K562 (cell line): Measurements from ENCODE around the gene CPSF4. TPM values are rescaled to one million over a fixed set of nuclear protein-coding genes. Genes with fewer than 3 reads are reported as not detected.

Experiments
- ATAC-seq: fragments of 200-7000 bp; cut with Tn5 transposase; 3 replicates; pipeline ENCODE4 v1.9.1; 2020; ENCODE audit warnings: moderate library complexity
- BruUV-seq: library from RNA; stranded (reverse); fragments of 400-500 nt; replicated peaks from 2 replicates; lab custom pipeline; 2021; lab: Mats Ljungman, UMichigan
- CTCF ChIA-PET: fragments of 300-600 bp; formaldehyde crosslinking; extraction: SDS; loops from one replicate; lab custom pipeline; 2021; ENCODE audit warnings: low intra/inter-chr PET ratio; lab: Yijun Ruan, JAX
- POLR2A ChIA-PET: fragments of 300-600, 350-650 bp; sonication (Branson Sonifier 250); formaldehyde crosslinking; extraction: SDS; loops from one replicate; lab custom pipeline; 2021; ENCODE audit warnings: antibody characterized with exemption, inconsistent platforms; lab: Yijun Ruan, JAX
- DNase-seq, 4 experiments: peaks; one replicate each; pipeline versions ENCODE4 v3.0.0 to v3.0.0-alpha.2; 2011 to 2018; ENCODE audit warnings: low spot score in 3 of 4, mixed read lengths in 3 of 4; ENCODE audit errors: extremely low read depth in 1 of 4
- FAIRE-seq: peaks from 2 replicates; lab custom pipeline; 2011; peaks lifted over from hg19 to GRCh38; lab: Jason Lieb, UNC
- H2AFZ ChIP-seq: 2 replicates; pipeline ENCODE4 v1.6.0; 2011; ENCODE audit warnings: low read depth, low read length, control low read depth, inconsistent platforms
- H3K27ac ChIP-seq: fragments of 200-600 bp; 3 replicates; pipeline ENCODE4 v1.8.0; 2011; ENCODE audit warnings: low read depth, mild to moderate bottlenecking, control low read depth, inconsistent platforms, low read length, moderate library complexity, mixed read lengths; ENCODE audit errors: extremely low read depth
- H3K27me3 ChIP-seq, 2 experiments: fragments of 300-600 bp in 1 of 2; 2 replicates in 1 of 2; 3 replicates in 1 of 2; pipeline versions ENCODE4 v1.6.0 to v1.8.0; 2011; ENCODE audit warnings: inconsistent platforms in 2 of 2, low read length in 2 of 2, mild to moderate bottlenecking in 1 of 2, mixed read lengths in 1 of 2, moderate library complexity in 1 of 2; ENCODE audit not compliant: control insufficient read depth in 2 of 2, insufficient read depth in 2 of 2
- H3K36me3 ChIP-seq: fragments of 300-600 bp; 3 replicates; pipeline ENCODE4 v1.8.0; 2011; ENCODE audit warnings: mild to moderate bottlenecking, low read length, inconsistent platforms; ENCODE audit not compliant: control insufficient read depth, insufficient read depth
- H3K4me1 ChIP-seq, 2 experiments: fragments of 200-600 bp in 1 of 2; replicated peaks in 1 of 2; 2 replicates in 1 of 2; 3 replicates in 1 of 2; pipeline versions ENCODE4 v1.5.1 to v1.8.0; 2011; ENCODE audit warnings: inconsistent platforms in 2 of 2, low read length in 2 of 2, mild to moderate bottlenecking in 1 of 2, mixed read lengths in 1 of 2, moderate library complexity in 1 of 2; ENCODE audit not compliant: control insufficient read depth in 2 of 2, insufficient read depth in 2 of 2
- H3K4me2 ChIP-seq: 2 replicates; pipeline ENCODE4 v1.6.1; 2011; ENCODE audit warnings: low read length, control low read depth, inconsistent platforms, mixed read lengths; ENCODE audit not compliant: insufficient read depth
- H3K4me3 ChIP-seq: fragments of 200-600 bp; sonication (generic), shearing (Covaris generic); 2 replicates; pipeline ENCODE4 v1.5.1; 2016; ENCODE audit warnings: control low read depth, inconsistent platforms
- H3K79me2 ChIP-seq: fragments of 200-600 bp; 3 replicates; pipeline ENCODE4 v1.8.0; 2011; ENCODE audit warnings: low read length, inconsistent platforms; ENCODE audit not compliant: control insufficient read depth, insufficient read depth
- H3K9ac ChIP-seq, 2 experiments: 2 replicates each; pipeline versions ENCODE4 v1.6.0 to v1.6.1; 2011; ENCODE audit warnings: low read depth in 2 of 2, low read length in 2 of 2, control low read depth in 1 of 2, inconsistent platforms in 1 of 2, mild to moderate bottlenecking in 1 of 2, mixed read lengths in 1 of 2; ENCODE audit not compliant: insufficient read depth in 1 of 2
- H3K9me1 ChIP-seq: one replicate; pipeline ENCODE4 v1.6.0; 2011; ENCODE audit warnings: inconsistent platforms, mild to moderate bottlenecking, low read length, moderate library complexity; ENCODE audit not compliant: control insufficient read depth, insufficient read depth
- H3K9me3 ChIP-seq: replicated peaks from 2 replicates; pipeline ENCODE4 v1.5.1; 2011; ENCODE audit warnings: low read depth, low read length, inconsistent platforms; ENCODE audit not compliant: control insufficient read depth, insufficient read depth
- H4K20me1 ChIP-seq: replicated peaks from 2 replicates; pipeline ENCODE4 v1.6.1; 2011; ENCODE audit warnings: low read length, inconsistent platforms, mixed read lengths; ENCODE audit not compliant: control insufficient read depth, insufficient read depth
- ELF1 ChIP-seq: fragments of 200-800 bp; sonication (Bioruptor generic); IDR thresholded peaks from 2 replicates; pipeline ENCODE4 v1.6.1; 2016; ENCODE audit warnings: missing genetic modification characterization, missing compliant biosample characterization
- ESRRA ChIP-seq: fragments of 450-650 bp; IDR thresholded peaks from 2 replicates; pipeline ENCODE4 v1.6.1; 2014; ENCODE audit warnings: low read depth, mild to moderate bottlenecking, moderate library complexity, borderline replicate concordance
- EWSR1 ChIP-seq: fragments of 450-650 bp; IDR thresholded peaks from 2 replicates; pipeline ENCODE4 v1.6.1; 2018; ENCODE audit warnings: borderline replicate concordance, mild to moderate bottlenecking, low read depth, moderate library complexity; ENCODE audit not compliant: partially characterized antibody
- FOXA1 ChIP-seq: fragments of 450-650 bp; IDR thresholded peaks from 2 replicates; pipeline ENCODE4 v1.6.1; 2016; ENCODE audit warnings: mild to moderate bottlenecking, borderline replicate concordance
- JUNB ChIP-seq: fragments of 450-650 bp; formaldehyde crosslinking; conservative IDR thresholded peaks from 2 replicates; pipeline ENCODE4 v1.4.0; 2020; ENCODE audit warnings: mild to moderate bottlenecking
- KHSRP ChIP-seq: fragments of 450-650 bp; IDR thresholded peaks from 2 replicates; pipeline ENCODE4 v1.6.1; 2017
- MAFK ChIP-seq: IDR thresholded peaks from 2 replicates; pipeline ENCODE4 v1.6.1; 2011; ENCODE audit warnings: low read length, improper control_type of control experiment
- MLLT1 ChIP-seq, 2 experiments: fragments of 450-650 bp; IDR thresholded peaks; 2 replicates each; pipeline ENCODE4 v1.6.1; 2016
- NBN ChIP-seq: fragments of 450-650 bp; IDR thresholded peaks from 2 replicates; pipeline ENCODE4 v1.6.1; 2016; ENCODE audit warnings: low read depth, mild to moderate bottlenecking
- POLR2G ChIP-seq: fragments of 200-400 bp; formaldehyde crosslinking; IDR thresholded peaks from 2 replicates; pipeline ENCODE4 v1.6.1; 2017; ENCODE audit warnings: low read depth, mild to moderate bottlenecking, antibody characterized with exemption, low read length, moderate library complexity
- RBM34 ChIP-seq: fragments of 200-400 bp; formaldehyde crosslinking; IDR thresholded peaks from 2 replicates; pipeline ENCODE4 v1.6.1; 2018; ENCODE audit warnings: low read length, borderline replicate concordance; ENCODE audit not compliant: insufficient read depth
- SAFB ChIP-seq: fragments of 200-400 bp; formaldehyde crosslinking; IDR thresholded peaks from 2 replicates; pipeline ENCODE4 v1.6.1; 2017; ENCODE audit warnings: low read depth, low read length, borderline replicate concordance
- XRCC5 ChIP-seq: fragments of 200-400 bp; formaldehyde crosslinking; IDR thresholded peaks from 2 replicates; pipeline ENCODE4 v1.6.1; 2017; ENCODE audit warnings: low read depth, mild to moderate bottlenecking, low read length
- ZBTB2 ChIP-seq: fragments of 450-650 bp; IDR thresholded peaks from 2 replicates; pipeline ENCODE4 v1.6.1; 2016; ENCODE audit warnings: antibody characterized with exemption
- ZFP30 ChIP-seq: fragments of 250-450 bp; sonication (Bioruptor Pico); IDR thresholded peaks from 2 replicates; pipeline ENCODE4 v1.8.0; 2022; ENCODE audit warnings: moderate library complexity, mild to moderate bottlenecking, inconsistent platforms, borderline replicate concordance
- ZFX ChIP-seq: sonication (generic); formaldehyde crosslinking; IDR thresholded peaks from 2 replicates; pipeline ENCODE4 v1.8.0; 2022; ENCODE audit warnings: mild to moderate bottlenecking, missing genetic modification reagents, moderate library complexity
- ZNF316 ChIP-seq: fragments of 450-650 bp; IDR thresholded peaks from 2 replicates; pipeline ENCODE4 v1.6.1; 2016
- ZNF639 ChIP-seq, 2 experiments: fragments of 200-800 bp in 1 of 2; sonication (Bioruptor generic) in 1 of 2; sonication (generic) in 1 of 2; formaldehyde crosslinking in 1 of 2; IDR thresholded peaks in 1 of 2; conservative IDR thresholded peaks in 1 of 2; 2 replicates each; pipeline versions ENCODE4 v1.5.0 to v1.6.1; 2016 to 2020; ENCODE audit warnings: missing compliant biosample characterization in 1 of 2, missing genetic modification characterization in 1 of 2, missing genetic modification reagents in 1 of 2
- WGBS: fragments of 100-300 bp; shearing (Covaris generic); methylation state at CpG from one replicate; pipeline ENCODE4 v1.1.6; 2016; ENCODE audit warnings: low coverage, mixed read lengths; ENCODE audit not compliant: insufficient coverage; ENCODE audit errors: missing lambda C conversion rate; 5-methylcytosine and 5-hydroxymethylcytosine counted together
- in situ Hi-C: fragments of 300-500 bp; cut with MboI; formaldehyde crosslinking; loops from 4 replicates; pipeline ENCODE4 v1.15.0; 2018; ENCODE audit warnings: inconsistent platforms, mixed read lengths
- intact Hi-C: fragments of 100-400 bp; cut with micrococcal nuclease; formaldehyde crosslinking; loops from 2 replicates; pipeline ENCODE4 v1.14.2; 2022
- polyA plus RNA-seq, 8 experiments: library from polyadenylated mRNA; depleted of rRNA in 4 of 8; stranded (reverse) in 5 of 8; unstranded in 3 of 8; fragments of >200 nt; fragmentation: Nextera tagmentation in 2 of 8; fragmentation: Illumina TruSeq in 1 of 8; extraction: Ambion mirVana in 2 of 8; extraction: Trizol in 1 of 8; gene quantifications; 2 replicates each; pipeline versions ENCODE4 v1.2.1 to v1.2.3, GENCODE V29; 2011 to 2014; ENCODE audit warnings: inconsistent platforms in 1 of 8, missing spikeins in 1 of 8
- total RNA-seq, 7 experiments: library from RNA; depleted of rRNA in 6 of 7; stranded (reverse); fragments of >200 nt in 6 of 7; fragmentation: Illumina TruSeq in 2 of 7; extraction: Trizol in 2 of 7; gene quantifications; 2 replicates each; pipeline versions ENCODE4 v1.2.1 to v1.2.3, GENCODE V29; 2011 to 2021; ENCODE audit warnings: low replicate concordance in 1 of 7

Gene CPSF4
- total and polyA plus RNA-seq, 9 of the 15 experiments (the other 6 are each of a cell fraction or from before 2014, with no cell fraction given), result 16.9 to 118 (median 71.7) TPM

- ChIA-PET POLR2A (interaction anchor here (0.6 to 1.3 kb wide), 8 partner anchors 9 to 90 kb away, joined by 3 to 4 read pairs (median 3); partner anchors contain the start of genes ATP5MF, BUD31 and PDAP1), CTCF (no interaction called here)
- H3K36me3 ChIP-seq, result peaks cover 58% of the 10 kb centered on the region
- H3K4me1 ChIP-seq, result peaks cover 5 to 20% of the 10 kb centered on the region in 2 experiments; a peak in 3 of 5 replicates
- peak overlapping the region; percentile 84 to 99; a peak in 3 of 4 replicates for H3K9ac ChIP-seq
- no peak overlapping the region for H2AFZ ChIP-seq
- no TSS peak for BruUV-seq
- no peaks in the 10 kb centered on the region for H3K27me3 ChIP-seq
- DNase-seq (no peak), ATAC-seq (no peak), FAIRE-seq (no peak)
- WGBS, result 11% methylated on average over 6 of the region's 6 CpGs
- H3K4me2 ChIP-seq, result peak overlapping the region; percentile 93
- in situ Hi-C loops, result no loop called here
- H3K4me3 ChIP-seq, result peak overlapping the region; percentile 97
- H3K79me2 ChIP-seq, result peaks cover 54% of the 10 kb centered on the region
- peaks cover 3% of the 10 kb centered on the region for H3K9me1 ChIP-seq
- H3K27ac ChIP-seq, result peak overlapping the region; percentile 52; the same call in 2 of the 3 replicates
- H4K20me1 ChIP-seq, result peaks cover 20% of the 10 kb centered on the region
- H3K9me3 ChIP-seq, result peaks cover 22% of the 10 kb centered on the region
- intact Hi-C loops, result no loop called here
- TF ChIP-seq ZBTB2 (no peak), XRCC5 (no peak), FOXA1 (no peak), JUNB (CRISPR knock-in tag) (no peak), ZNF639 (CRISPR knock-in tag; conservative IDR thresholded peaks at IDR 0.05 in 1 of 2, IDR thresholded peaks at IDR 0.05 in 1 of 2) (no peak), RBM34 (no peak), MAFK (no peak), MLLT1 (IDR thresholded peaks at IDR 0.05) (0 out of 4 replicates have a peak, but pooled peaks of 1 of the 2 experiments have one; percentile 30), POLR2G (no peak), KHSRP (no peak), SAFB (no peak), NBN (no peak), ELF1 (tag) (peak; percentile 24; the same call in 1 of the 2 replicates), ZFP30 (CRISPR knock-in tag) (no peak), ESRRA (peak; percentile 40; the same call in 1 of the 2 replicates), ZNF316 (no peak), EWSR1 (no peak), ZFX (CRISPR knock-in tag) (peak; percentile 28; the same call in 1 of the 2 replicates)
Measured at GRCh38 chr7:99497766-99498545, 59.2 kb downstream of the CPSF4 start.
